Ovary (tissue), 9 donors: Measurements from ENCODE around the gene GRK1. TPM values are rescaled to one million over a fixed set of nuclear protein-coding genes. Genes with fewer than 3 reads are reported as not detected.

ENCODE experiments used
- DNase-seq, 5 donors: peaks; one replicate each; pipeline ENCODE4 v3.0.0-alpha.2; 2019 to 2020
- H3K27ac ChIP-seq, 2 donors: fragments of 200-600 bp; one replicate each; pipeline versions ENCODE4 v1.5.1 to v1.8.0; 2019 to 2022
- H3K27me3 ChIP-seq: fragments of 200-600 bp; one replicate; pipeline ENCODE4 v1.8.0; 2022
- H3K36me3 ChIP-seq: fragments of 200-600 bp; sonication (generic); one replicate; pipeline ENCODE4 v1.5.1; 2019
- H3K4me1 ChIP-seq: one replicate; pipeline ENCODE4 v1.8.1; 2013; ENCODE audit warnings: mild to moderate bottlenecking, moderate library complexity; ENCODE audit not compliant: insufficient read depth
- H3K4me3 ChIP-seq: fragments of 200-600 bp; sonication (generic); one replicate; pipeline ENCODE4 v1.5.1; 2017
- H3K9me3 ChIP-seq, 2 donors: fragments of 200-600 bp in 1 of 2; sonication (generic) in 1 of 2; one replicate each; pipeline versions ENCODE4 v1.5.1 to v1.8.1; 2013 to 2019; ENCODE audit warnings: mild to moderate bottlenecking in 1 of 2, moderate library complexity in 1 of 2
- CTCF ChIP-seq, 3 donors: fragments of 450-650 bp in 2 of 3; fragments of 200-600 bp in 1 of 3; IDR thresholded peaks; one replicate each; pipeline versions ENCODE4 v1.5.1 to v1.8.0; 2016 to 2022; ENCODE audit warnings: antibody characterized with exemption in 3 of 3, mild to moderate bottlenecking in 1 of 3
- EP300 ChIP-seq: sonication (generic); formaldehyde crosslinking; IDR thresholded peaks from one replicate; pipeline ENCODE4 v1.6.1; 2017; ENCODE audit warnings: antibody characterized with exemption
- POLR2A ChIP-seq: fragments of 450-650 bp; IDR thresholded peaks from one replicate; pipeline ENCODE4 v1.6.1; 2017; ENCODE audit warnings: antibody characterized with exemption, mild to moderate bottlenecking, moderate library complexity
- WGBS, 3 donors: extraction: QIAGEN DNeasy Blood & Tissue Kit in 1 of 3; methylation state at CpG; one replicate each; pipeline versions ENCODE4 v1.1.5 to v1.1.7; 2013 to 2017; 5-methylcytosine and 5-hydroxymethylcytosine counted together
- intact Hi-C, 4 donors: fragments of 100-400 bp; cut with DNase I; formaldehyde crosslinking; loops; one replicate each; pipeline versions ENCODE4 v1.11.0 to v1.15.1; 2022 to 2023
- polyA plus RNA-seq, 2 donors: library from polyadenylated mRNA; stranded (reverse); fragments of 200-250 nt in 1 of 2; fragments of 350-450 nt in 1 of 2; fragmentation: Illumina TruSeq in 1 of 2; extraction: RNeasy Lipid Tissue Mini Kit (QIAGEN cat#74804) in 1 of 2; gene quantifications; one replicate each; pipeline ENCODE4 v1.2.3, GENCODE V29; 2013 to 2014
- total RNA-seq, 7 donors: library from RNA; depleted of rRNA in 2 of 7; stranded (reverse); fragments of >200 nt in 2 of 7; fragmentation: NEBNext Ultra II Directional in 3 of 7; extraction: Animal tissue kit (Norgen Biotek cat#: 25700) in 3 of 7; gene quantifications; one replicate each; pipeline versions ENCODE4 v1.1.0 to v1.2.4, GENCODE V29; 2016 to 2023
- donor health status: DM: no; HTN: no; CAD: no; lungs with moderate emphysema.
- donor health status: DM: no; HTN: no; CAD: no.
- donor health status: Bipolar disorder and iron deficiency.
- donor health status: DM: yes; HTN: yes; CAD: no.
- donor health status: DM: no; HTN: no; CAD: no.
- donor health status: DM: yes; HTN: yes; CAD: no.

Gene GRK1
- total and polyA plus RNA-seq, 9 donors, result 0.02 to 0.10 (median 0.07) TPM; not detected in 6

- Histone ChIP-seq H3K4me3 (no peak overlapping the region), H3K9me3 (no peaks in the 10 kb centered on the region), H3K4me1 (no peaks in the 10 kb centered on the region), H3K36me3 (no peaks in the 10 kb centered on the region), H3K27ac (no peak overlapping the region), H3K27me3 (no peaks in the 10 kb centered on the region)
- DNase-seq, result peak in 3 of 5 donors; percentile 2 to 21 (median 9)
- 56 to 64% (median 60%) methylated on average over 24 of the region's 24 CpGs for WGBS, 3 donors
- TF ChIP-seq CTCF (IDR thresholded peaks at IDR 0.05), result no peak
- TF ChIP-seq EP300, result no peak
- TF ChIP-seq POLR2A, result no peak
- intact Hi-C loops, result no loop called here
Observed at GRCh38 chr13:113668491-113668971, 1.5 kb downstream of the GRK1 start.

GRCh38 chr13:113669231-113669754 lies 2.3 kb downstream of the GRK1 start:
- TF ChIP-seq EP300 (no peak), POLR2A (no peak), CTCF (IDR thresholded peaks at IDR 0.05) (no peak)
- Histone ChIP-seq H3K4me1 (no peaks in the 10 kb centered on the region), H3K27me3 (no peaks in the 10 kb centered on the region), H3K36me3 (no peaks in the 10 kb centered on the region), H3K9me3 (no peaks in the 10 kb centered on the region), H3K4me3 (no peak overlapping the region), H3K27ac (no peak overlapping the region)
- WGBS, 3 donors, result 72 to 74% (median 74%) methylated on average over 13 of the region's 13 CpGs
- intact Hi-C loops, result no loop called here
- DNase-seq, result peak in 1 of 5 donors; percentile 4

- Histone ChIP-seq H3K27ac (no peak overlapping the region), H3K4me3 (no peak overlapping the region), H3K27me3 (no peaks in the 10 kb centered on the region), H3K36me3 (no peaks in the 10 kb centered on the region), H3K9me3 (no peaks in the 10 kb centered on the region), H3K4me1 (no peaks in the 10 kb centered on the region)
- 72 to 76% (median 75%) methylated on average over 21 of the region's 21 CpGs for WGBS, 3 donors
- no peak for TF ChIP-seq EP300
- no peak for TF ChIP-seq CTCF (IDR thresholded peaks at IDR 0.05)
- no peak for TF ChIP-seq POLR2A
- peak in 3 of 5 donors; percentile 4 to 24 (median 8) for DNase-seq
- intact Hi-C loops, result no loop called here
Observed at GRCh38 chr13:113669755-113670341, 2.8 kb downstream of the GRK1 start.

- H3K27ac ChIP-seq, result no peak overlapping the region
- H3K4me1 ChIP-seq, result no peaks in the 10 kb centered on the region
- H3K4me3 ChIP-seq, result no peak overlapping the region
- no peaks in the 10 kb centered on the region for H3K36me3 ChIP-seq
- H3K9me3 ChIP-seq, result no peaks in the 10 kb centered on the region
- DNase-seq, result peak in 1 of 5 donors; percentile 5
- no peak for TF ChIP-seq EP300
- TF ChIP-seq CTCF (IDR thresholded peaks at IDR 0.05), result no peak
- no peak for TF ChIP-seq POLR2A
- no peaks in the 10 kb centered on the region for H3K27me3 ChIP-seq
- WGBS, 3 donors, result 88 to 90% (median 90%) methylated on average over 19 of the region's 19 CpGs
- intact Hi-C loops, result no loop called here
Observed at GRCh38 chr13:113670541-113670940, 3.5 kb downstream of the GRK1 start.
